K562 (cell line): ENCODE measurements around the gene SOWAHA. TPM values are rescaled to one million over a fixed set of nuclear protein-coding genes. Genes with fewer than 3 reads are reported as not detected.

ENCODE experiments used
- DACH1 ChIP-seq: fragments of 450-650 bp; IDR thresholded peaks from 2 replicates; pipeline ENCODE4 v1.6.1; 2018; ENCODE audit not compliant: partially characterized antibody
- ESRRB ChIP-seq: fragments of 250-450 bp; sonication (Bioruptor Pico); IDR thresholded peaks from 2 replicates; pipeline ENCODE4 v1.5.0; 2020; ENCODE audit warnings: mild to moderate bottlenecking, moderate library complexity, borderline replicate concordance
- HNRNPLL ChIP-seq: fragments of 200-400 bp; formaldehyde crosslinking; IDR thresholded peaks from 2 replicates; pipeline ENCODE4 v1.6.1; 2017; ENCODE audit warnings: low read length, low read depth, mild to moderate bottlenecking; ENCODE audit not compliant: poor library complexity, severe bottlenecking
- MEIS2 ChIP-seq: fragments of 450-650 bp; IDR thresholded peaks from 2 replicates; pipeline ENCODE4 v1.6.1; 2014; ENCODE audit warnings: mild to moderate bottlenecking; ENCODE audit not compliant: partially characterized antibody
- PRPF4 ChIP-seq: fragments of 200-400 bp; formaldehyde crosslinking; IDR thresholded peaks from one replicate; pipeline ENCODE4 v1.6.1; 2017; ENCODE audit warnings: low read length, low read depth, mild to moderate bottlenecking; ENCODE audit not compliant: insufficient read depth, poor library complexity, severe bottlenecking
- TBL1XR1 ChIP-seq, 2 experiments: IDR thresholded peaks; 2 replicates each; pipeline ENCODE4 v1.6.1; 2012; ENCODE audit warnings: improper control_type of control experiment in 2 of 2, low read length in 2 of 2, mild to moderate bottlenecking in 1 of 2
- TCF7L2 ChIP-seq: fragments of 150-350 bp; IDR thresholded peaks from 2 replicates; pipeline ENCODE4 v1.6.1; 2016; ENCODE audit warnings: low read depth, mild to moderate bottlenecking, low read length, moderate library complexity
- TRIM28 ChIP-seq: fragments of 450-650 bp; IDR thresholded peaks from 2 replicates; pipeline ENCODE4 v1.6.1; 2017
- ZNF408 ChIP-seq: fragments of 250-450 bp; sonication (Bioruptor Pico); IDR thresholded peaks from 2 replicates; pipeline ENCODE4 v1.4.0; 2020; ENCODE audit warnings: low read depth, mild to moderate bottlenecking, moderate library complexity
- ZNF707 ChIP-seq: fragments of 250-450 bp; sonication (Bioruptor Pico); conservative IDR thresholded peaks from 2 replicates; pipeline ENCODE4 v1.8.0; 2022; ENCODE audit warnings: inconsistent platforms, mild to moderate bottlenecking, moderate library complexity
- polyA plus RNA-seq, 8 experiments: library from polyadenylated mRNA; depleted of rRNA in 4 of 8; stranded (reverse) in 5 of 8; unstranded in 3 of 8; fragments of >200 nt; fragmentation: Nextera tagmentation in 2 of 8; fragmentation: Illumina TruSeq in 1 of 8; extraction: Ambion mirVana in 2 of 8; extraction: Trizol in 1 of 8; gene quantifications; 2 replicates each; pipeline versions ENCODE4 v1.2.1 to v1.2.3, GENCODE V29; 2011 to 2014; ENCODE audit warnings: inconsistent platforms in 1 of 8, missing spikeins in 1 of 8
- total RNA-seq, 7 experiments: library from RNA; depleted of rRNA in 6 of 7; stranded (reverse); fragments of >200 nt in 6 of 7; fragmentation: Illumina TruSeq in 2 of 7; extraction: Trizol in 2 of 7; gene quantifications; 2 replicates each; pipeline versions ENCODE4 v1.2.1 to v1.2.3, GENCODE V29; 2011 to 2021; ENCODE audit warnings: low replicate concordance in 1 of 7
- TF ChIP-seq, protein P1 (sequence below): fragments of 450-650 bp; conservative IDR thresholded peaks from 2 replicates; pipeline ENCODE4 v1.6.1; 2016; ENCODE audit warnings: missing genetic modification characterization, low read depth, mild to moderate bottlenecking, missing compliant biosample characterization, moderate library complexity
- TF ChIP-seq, protein P2 (sequence below): fragments of 450-650 bp; IDR thresholded peaks from 2 replicates; pipeline ENCODE4 v1.6.1; 2014; ENCODE audit warnings: low read depth, mild to moderate bottlenecking, moderate library complexity, borderline replicate concordance
- TF ChIP-seq, protein P3 (sequence below): fragments of 200-600 bp; sonication (generic); IDR thresholded peaks from one replicate; pipeline ENCODE4 v1.6.1; 2012; ENCODE audit warnings: mild to moderate bottlenecking, low read depth, low read length, inconsistent platforms

SOWAHA gene
- total and polyA plus RNA-seq, 9 of the 15 experiments (the other 6 are each of a cell fraction or from before 2014, with no cell fraction given) = not detected

GRCh38 chr5:132790201-132790865 lies 22.8 kb upstream of the SOWAHA start (continued):
- TF ChIP-seq, protein P1, sequence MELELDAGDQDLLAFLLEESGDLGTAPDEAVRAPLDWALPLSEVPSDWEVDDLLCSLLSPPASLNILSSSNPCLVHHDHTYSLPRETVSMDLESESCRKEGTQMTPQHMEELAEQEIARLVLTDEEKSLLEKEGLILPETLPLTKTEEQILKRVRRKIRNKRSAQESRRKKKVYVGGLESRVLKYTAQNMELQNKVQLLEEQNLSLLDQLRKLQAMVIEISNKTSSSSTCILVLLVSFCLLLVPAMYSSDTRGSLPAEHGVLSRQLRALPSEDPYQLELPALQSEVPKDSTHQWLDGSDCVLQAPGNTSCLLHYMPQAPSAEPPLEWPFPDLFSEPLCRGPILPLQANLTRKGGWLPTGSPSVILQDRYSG = no peak
- peak in 1 of 2 experiments; percentile 37; a peak in 1 of 4 replicates for TF ChIP-seq TBL1XR1 (IDR thresholded peaks at IDR 0.05; ENCODE audit: low read length in 2 of 2)
- no peak for TF ChIP-seq PRPF4
- TF ChIP-seq TRIM28 = no peak
- TF ChIP-seq MEIS2 = peak; percentile 67
- TF ChIP-seq, protein P2, sequence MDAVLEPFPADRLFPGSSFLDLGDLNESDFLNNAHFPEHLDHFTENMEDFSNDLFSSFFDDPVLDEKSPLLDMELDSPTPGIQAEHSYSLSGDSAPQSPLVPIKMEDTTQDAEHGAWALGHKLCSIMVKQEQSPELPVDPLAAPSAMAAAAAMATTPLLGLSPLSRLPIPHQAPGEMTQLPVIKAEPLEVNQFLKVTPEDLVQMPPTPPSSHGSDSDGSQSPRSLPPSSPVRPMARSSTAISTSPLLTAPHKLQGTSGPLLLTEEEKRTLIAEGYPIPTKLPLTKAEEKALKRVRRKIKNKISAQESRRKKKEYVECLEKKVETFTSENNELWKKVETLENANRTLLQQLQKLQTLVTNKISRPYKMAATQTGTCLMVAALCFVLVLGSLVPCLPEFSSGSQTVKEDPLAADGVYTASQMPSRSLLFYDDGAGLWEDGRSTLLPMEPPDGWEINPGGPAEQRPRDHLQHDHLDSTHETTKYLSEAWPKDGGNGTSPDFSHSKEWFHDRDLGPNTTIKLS = no peak
- no peak for TF ChIP-seq ZNF707 (CRISPR knock-in tag)
- no peak for TF ChIP-seq TCF7L2
- no peak for TF ChIP-seq ZNF408 (CRISPR knock-in tag)
- TF ChIP-seq HNRNPLL = no peak
- TF ChIP-seq, protein P3, sequence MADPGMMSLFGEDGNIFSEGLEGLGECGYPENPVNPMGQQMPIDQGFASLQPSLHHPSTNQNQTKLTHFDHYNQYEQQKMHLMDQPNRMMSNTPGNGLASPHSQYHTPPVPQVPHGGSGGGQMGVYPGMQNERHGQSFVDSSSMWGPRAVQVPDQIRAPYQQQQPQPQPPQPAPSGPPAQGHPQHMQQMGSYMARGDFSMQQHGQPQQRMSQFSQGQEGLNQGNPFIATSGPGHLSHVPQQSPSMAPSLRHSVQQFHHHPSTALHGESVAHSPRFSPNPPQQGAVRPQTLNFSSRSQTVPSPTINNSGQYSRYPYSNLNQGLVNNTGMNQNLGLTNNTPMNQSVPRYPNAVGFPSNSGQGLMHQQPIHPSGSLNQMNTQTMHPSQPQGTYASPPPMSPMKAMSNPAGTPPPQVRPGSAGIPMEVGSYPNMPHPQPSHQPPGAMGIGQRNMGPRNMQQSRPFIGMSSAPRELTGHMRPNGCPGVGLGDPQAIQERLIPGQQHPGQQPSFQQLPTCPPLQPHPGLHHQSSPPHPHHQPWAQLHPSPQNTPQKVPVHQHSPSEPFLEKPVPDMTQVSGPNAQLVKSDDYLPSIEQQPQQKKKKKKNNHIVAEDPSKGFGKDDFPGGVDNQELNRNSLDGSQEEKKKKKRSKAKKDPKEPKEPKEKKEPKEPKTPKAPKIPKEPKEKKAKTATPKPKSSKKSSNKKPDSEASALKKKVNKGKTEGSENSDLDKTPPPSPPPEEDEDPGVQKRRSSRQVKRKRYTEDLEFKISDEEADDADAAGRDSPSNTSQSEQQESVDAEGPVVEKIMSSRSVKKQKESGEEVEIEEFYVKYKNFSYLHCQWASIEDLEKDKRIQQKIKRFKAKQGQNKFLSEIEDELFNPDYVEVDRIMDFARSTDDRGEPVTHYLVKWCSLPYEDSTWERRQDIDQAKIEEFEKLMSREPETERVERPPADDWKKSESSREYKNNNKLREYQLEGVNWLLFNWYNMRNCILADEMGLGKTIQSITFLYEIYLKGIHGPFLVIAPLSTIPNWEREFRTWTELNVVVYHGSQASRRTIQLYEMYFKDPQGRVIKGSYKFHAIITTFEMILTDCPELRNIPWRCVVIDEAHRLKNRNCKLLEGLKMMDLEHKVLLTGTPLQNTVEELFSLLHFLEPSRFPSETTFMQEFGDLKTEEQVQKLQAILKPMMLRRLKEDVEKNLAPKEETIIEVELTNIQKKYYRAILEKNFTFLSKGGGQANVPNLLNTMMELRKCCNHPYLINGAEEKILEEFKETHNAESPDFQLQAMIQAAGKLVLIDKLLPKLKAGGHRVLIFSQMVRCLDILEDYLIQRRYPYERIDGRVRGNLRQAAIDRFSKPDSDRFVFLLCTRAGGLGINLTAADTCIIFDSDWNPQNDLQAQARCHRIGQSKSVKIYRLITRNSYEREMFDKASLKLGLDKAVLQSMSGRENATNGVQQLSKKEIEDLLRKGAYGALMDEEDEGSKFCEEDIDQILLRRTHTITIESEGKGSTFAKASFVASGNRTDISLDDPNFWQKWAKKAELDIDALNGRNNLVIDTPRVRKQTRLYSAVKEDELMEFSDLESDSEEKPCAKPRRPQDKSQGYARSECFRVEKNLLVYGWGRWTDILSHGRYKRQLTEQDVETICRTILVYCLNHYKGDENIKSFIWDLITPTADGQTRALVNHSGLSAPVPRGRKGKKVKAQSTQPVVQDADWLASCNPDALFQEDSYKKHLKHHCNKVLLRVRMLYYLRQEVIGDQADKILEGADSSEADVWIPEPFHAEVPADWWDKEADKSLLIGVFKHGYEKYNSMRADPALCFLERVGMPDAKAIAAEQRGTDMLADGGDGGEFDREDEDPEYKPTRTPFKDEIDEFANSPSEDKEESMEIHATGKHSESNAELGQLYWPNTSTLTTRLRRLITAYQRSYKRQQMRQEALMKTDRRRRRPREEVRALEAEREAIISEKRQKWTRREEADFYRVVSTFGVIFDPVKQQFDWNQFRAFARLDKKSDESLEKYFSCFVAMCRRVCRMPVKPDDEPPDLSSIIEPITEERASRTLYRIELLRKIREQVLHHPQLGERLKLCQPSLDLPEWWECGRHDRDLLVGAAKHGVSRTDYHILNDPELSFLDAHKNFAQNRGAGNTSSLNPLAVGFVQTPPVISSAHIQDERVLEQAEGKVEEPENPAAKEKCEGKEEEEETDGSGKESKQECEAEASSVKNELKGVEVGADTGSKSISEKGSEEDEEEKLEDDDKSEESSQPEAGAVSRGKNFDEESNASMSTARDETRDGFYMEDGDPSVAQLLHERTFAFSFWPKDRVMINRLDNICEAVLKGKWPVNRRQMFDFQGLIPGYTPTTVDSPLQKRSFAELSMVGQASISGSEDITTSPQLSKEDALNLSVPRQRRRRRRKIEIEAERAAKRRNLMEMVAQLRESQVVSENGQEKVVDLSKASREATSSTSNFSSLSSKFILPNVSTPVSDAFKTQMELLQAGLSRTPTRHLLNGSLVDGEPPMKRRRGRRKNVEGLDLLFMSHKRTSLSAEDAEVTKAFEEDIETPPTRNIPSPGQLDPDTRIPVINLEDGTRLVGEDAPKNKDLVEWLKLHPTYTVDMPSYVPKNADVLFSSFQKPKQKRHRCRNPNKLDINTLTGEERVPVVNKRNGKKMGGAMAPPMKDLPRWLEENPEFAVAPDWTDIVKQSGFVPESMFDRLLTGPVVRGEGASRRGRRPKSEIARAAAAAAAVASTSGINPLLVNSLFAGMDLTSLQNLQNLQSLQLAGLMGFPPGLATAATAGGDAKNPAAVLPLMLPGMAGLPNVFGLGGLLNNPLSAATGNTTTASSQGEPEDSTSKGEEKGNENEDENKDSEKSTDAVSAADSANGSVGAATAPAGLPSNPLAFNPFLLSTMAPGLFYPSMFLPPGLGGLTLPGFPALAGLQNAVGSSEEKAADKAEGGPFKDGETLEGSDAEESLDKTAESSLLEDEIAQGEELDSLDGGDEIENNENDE = no peak
- no peak for TF ChIP-seq DACH1
- no peak for TF ChIP-seq ESRRB (CRISPR knock-in tag)
